Vagina (tissue), 2 donors: ENCODE results near the gene TEX22.

Experiments used
- POLR2A ChIP-seq, 2 donors: fragments of 450-650 bp; IDR thresholded peaks; one replicate each; pipeline ENCODE4 v1.6.1; 2017; ENCODE audit warnings: antibody characterized with exemption in 2 of 2, mild to moderate bottlenecking in 2 of 2, moderate library complexity in 2 of 2
- TF ChIP-seq, protein P1 (sequence below), 3 experiments: fragments of 450-650 bp in 2 of 3; fragments of 200-600 bp in 1 of 3; sonication (generic) in 1 of 3; IDR thresholded peaks; one replicate each; pipeline ENCODE4 v1.5.1; 2017 to 2019; ENCODE audit warnings: antibody characterized with exemption in 3 of 3, mild to moderate bottlenecking in 2 of 3, moderate library complexity in 2 of 3

DNA sequence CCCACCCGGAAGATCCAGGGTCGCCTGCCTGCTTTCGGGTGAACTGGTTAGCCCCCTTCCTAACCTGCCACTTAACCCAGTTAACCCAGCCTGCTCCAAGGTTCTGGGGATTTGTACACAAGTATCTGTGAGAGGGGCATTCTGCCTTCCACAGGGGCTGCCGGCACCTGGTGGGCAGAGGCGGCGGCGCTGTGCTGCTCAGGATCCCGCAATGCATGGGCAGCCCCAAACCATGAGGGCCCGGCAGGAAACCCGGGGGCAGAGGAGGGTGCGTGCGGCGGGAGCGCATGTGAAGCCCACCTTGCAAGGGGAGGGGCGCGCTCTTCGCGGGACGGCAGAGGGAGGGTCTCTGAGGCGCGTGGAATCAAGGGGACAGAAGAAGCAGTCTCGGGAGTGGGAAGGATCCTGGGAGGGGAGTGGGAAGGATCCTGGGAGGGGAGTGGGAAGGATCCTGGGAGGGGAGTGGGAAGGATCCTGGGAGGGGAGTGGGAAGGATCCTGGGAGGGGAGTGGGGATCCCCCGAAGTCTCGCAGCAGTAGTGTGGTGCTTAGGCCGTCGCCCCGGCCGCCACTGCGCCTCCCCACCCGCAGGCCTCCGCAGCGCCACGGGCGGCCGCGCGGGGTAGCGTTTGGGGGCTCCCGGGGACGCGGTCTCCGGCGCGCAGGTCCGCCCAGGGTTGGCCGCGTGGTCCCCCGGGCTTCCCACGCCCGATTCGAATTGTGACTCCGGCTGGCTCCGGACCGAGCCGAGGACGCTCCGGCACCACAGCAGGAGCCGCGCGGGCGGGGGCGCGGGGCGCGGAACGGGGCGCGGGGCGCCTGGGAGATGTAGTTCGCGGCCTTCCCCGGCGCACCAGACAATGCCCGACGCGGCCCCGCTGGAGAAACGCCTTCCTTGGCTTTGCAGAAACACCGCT is 16.4 kb downstream of the TEX22 start:
- TF ChIP-seq, protein P1, sequence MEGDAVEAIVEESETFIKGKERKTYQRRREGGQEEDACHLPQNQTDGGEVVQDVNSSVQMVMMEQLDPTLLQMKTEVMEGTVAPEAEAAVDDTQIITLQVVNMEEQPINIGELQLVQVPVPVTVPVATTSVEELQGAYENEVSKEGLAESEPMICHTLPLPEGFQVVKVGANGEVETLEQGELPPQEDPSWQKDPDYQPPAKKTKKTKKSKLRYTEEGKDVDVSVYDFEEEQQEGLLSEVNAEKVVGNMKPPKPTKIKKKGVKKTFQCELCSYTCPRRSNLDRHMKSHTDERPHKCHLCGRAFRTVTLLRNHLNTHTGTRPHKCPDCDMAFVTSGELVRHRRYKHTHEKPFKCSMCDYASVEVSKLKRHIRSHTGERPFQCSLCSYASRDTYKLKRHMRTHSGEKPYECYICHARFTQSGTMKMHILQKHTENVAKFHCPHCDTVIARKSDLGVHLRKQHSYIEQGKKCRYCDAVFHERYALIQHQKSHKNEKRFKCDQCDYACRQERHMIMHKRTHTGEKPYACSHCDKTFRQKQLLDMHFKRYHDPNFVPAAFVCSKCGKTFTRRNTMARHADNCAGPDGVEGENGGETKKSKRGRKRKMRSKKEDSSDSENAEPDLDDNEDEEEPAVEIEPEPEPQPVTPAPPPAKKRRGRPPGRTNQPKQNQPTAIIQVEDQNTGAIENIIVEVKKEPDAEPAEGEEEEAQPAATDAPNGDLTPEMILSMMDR (IDR thresholded peaks at IDR 0.05) = peak; percentile 28 to 67 (median 51)
- TF ChIP-seq POLR2A (IDR thresholded peaks at IDR 0.05) = no peak
